ENCODE data around the gene MYH9.

- TF ChIP-seq CTCF (conservative IDR thresholded peaks at IDR 0.05; ENCODE audit: low read length) (no peak), EZH2phosphoT487 (IDR thresholded peaks at IDR 0.05; ENCODE audit: borderline replicate concordance, low read depth, low read length) (no peak)
Measured at GRCh38 chr22:36257308-36257707, 130.5 kb downstream of the MYH9 start.
